Neural crest cell (in vitro differentiated cells): ENCODE measurements around the gene JCAD. TPM values are rescaled to one million over a fixed set of nuclear protein-coding genes. Genes with fewer than 3 reads are reported as not detected.
A peak's percentile ranks its signal among the peaks of the same experiment; 100 is the strongest.
"Not testable (repeated sequence)": the region's sequence is repeated elsewhere in the genome, so short reads cannot be mapped to it uniquely, and the experiment has no call there.

Experiments used
- DNase-seq: peaks from one replicate; pipeline ENCODE4 v3.0.0; 2021; ENCODE audit warnings: low read depth, mixed read lengths, low spot score
- H3K27ac Mint-ChIP-seq: one replicate; pipeline ENCODE4 v1.8.0; 2021; ENCODE audit warnings: mild to moderate bottlenecking, mixed read lengths; ENCODE audit not compliant: unreplicated experiment
- H3K27me3 Mint-ChIP-seq: 2 replicates; pipeline ENCODE4 v1.8.0; 2021; ENCODE audit warnings: low read depth, mild to moderate bottlenecking, mixed read lengths
- H3K36me3 Mint-ChIP-seq: 2 replicates; pipeline ENCODE4 v1.8.0; 2021; ENCODE audit warnings: low read depth, mild to moderate bottlenecking, mixed read lengths
- H3K4me1 Mint-ChIP-seq: 2 replicates; pipeline ENCODE4 v1.8.0; 2021; ENCODE audit warnings: mixed read lengths
- H3K4me3 Mint-ChIP-seq: one replicate; pipeline ENCODE4 v1.8.0; 2021; ENCODE audit warnings: mild to moderate bottlenecking, mixed read lengths
- H3K9me3 Mint-ChIP-seq: 2 replicates; pipeline ENCODE4 v1.8.0; 2021; ENCODE audit warnings: mixed read lengths
- CTCF ChIP-seq: fragments of 200-600 bp; sonication (generic); conservative IDR thresholded peaks from 2 replicates; pipeline ENCODE4 v1.5.0; 2021; ENCODE audit warnings: antibody characterized with exemption, mild to moderate bottlenecking
- total RNA-seq: library from RNA; stranded (reverse); gene quantifications from 2 replicates; pipeline ENCODE4 v1.2.1, GENCODE V29; 2021

JCAD gene
- total RNA-seq, 1 donor from 2014 or later, result 0.61 TPM

DNA sequence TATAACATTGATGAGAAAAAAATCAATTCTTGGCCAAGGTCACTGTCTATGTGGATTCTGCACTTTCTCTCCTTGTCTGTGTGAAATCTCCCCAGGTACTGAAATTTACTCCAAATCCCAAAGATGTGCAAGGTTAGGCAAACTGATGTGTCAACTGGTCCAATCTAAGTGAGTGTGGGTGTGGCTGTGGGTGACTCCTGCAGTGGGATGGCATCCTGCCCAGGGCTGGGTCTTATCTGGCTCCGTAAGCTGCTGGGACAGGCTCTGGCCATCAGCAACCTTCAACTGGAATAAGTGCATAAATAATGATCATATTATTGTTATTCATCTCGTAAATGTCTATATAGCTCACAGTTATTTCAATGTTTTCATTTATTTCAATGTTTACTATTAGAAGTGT lies 79.3 kb downstream of the JCAD start:
- Mint-ChIP-seq H3K27me3 (no peaks in the 10 kb centered on the region), H3K27ac (no peak overlapping the region), H3K36me3 (no peaks in the 10 kb centered on the region), H3K4me3 (no peak overlapping the region), H3K4me1 (no peaks in the 10 kb centered on the region), H3K9me3 (peaks cover 10% of the 10 kb centered on the region)
- no peak for TF ChIP-seq CTCF
- DNase-seq, result no peak

DNA sequence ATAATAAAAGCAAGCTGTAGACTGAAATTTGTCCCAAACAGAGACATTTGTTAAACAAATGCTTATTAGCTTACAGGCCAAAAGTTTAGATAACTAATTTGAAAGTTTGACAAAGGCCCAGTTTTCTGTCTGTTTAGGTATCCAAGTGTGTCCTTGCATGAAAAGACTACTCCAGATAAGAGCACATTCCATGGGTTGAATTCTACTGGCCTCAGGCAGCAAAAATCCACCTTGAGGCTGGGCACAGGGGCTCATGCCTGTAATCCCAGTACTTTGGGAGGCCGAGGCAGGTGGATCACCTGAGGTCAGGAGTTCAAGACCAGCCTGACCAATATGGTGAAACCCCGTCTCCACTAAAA lies 80.0 kb downstream of the JCAD start:
- not testable (repeated sequence) for H3K27me3 Mint-ChIP-seq, H3K4me1 Mint-ChIP-seq, H3K4me3 Mint-ChIP-seq, H3K27ac Mint-ChIP-seq, DNase-seq, H3K36me3 Mint-ChIP-seq
- H3K9me3 Mint-ChIP-seq, result peaks cover 10% of the 10 kb centered on the region

GRCh38 chr10:29977171-29977570 lies 82.2 kb downstream of the JCAD start:
- DNase-seq, result no peak
- TF ChIP-seq CTCF, result no peak
- Mint-ChIP-seq H3K4me1 (no peaks in the 10 kb centered on the region), H3K27me3 (no peaks in the 10 kb centered on the region), H3K4me3 (no peak overlapping the region), H3K27ac (no peak overlapping the region), H3K9me3 (no peaks in the 10 kb centered on the region), H3K36me3 (no peaks in the 10 kb centered on the region)

DNA sequence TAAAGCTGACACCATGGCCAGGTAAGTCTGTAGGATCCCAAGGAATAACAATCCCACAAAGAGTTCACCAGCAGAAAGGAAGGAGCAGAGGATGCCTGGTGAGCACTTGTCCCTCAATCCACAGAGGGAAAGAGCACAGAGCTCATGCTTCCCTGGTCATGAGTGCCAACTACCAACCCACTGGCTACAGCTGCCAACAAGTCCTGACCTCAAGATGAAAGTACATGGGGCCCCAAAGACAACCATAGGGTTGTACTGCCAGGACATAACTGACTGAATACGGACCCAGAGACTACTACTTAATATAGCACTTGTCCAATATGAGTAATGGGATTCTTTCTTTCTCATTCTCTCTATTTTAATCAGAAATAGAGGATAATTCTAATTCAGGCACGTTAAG lies 83.3 kb downstream of the JCAD start:
- no peaks in the 10 kb centered on the region for H3K4me1 Mint-ChIP-seq
- H3K36me3 Mint-ChIP-seq, result no peaks in the 10 kb centered on the region
- H3K27me3 Mint-ChIP-seq, result no peaks in the 10 kb centered on the region
- DNase-seq, result no peak
- H3K9me3 Mint-ChIP-seq, result no peaks in the 10 kb centered on the region
- H3K27ac Mint-ChIP-seq, result no peak overlapping the region
- TF ChIP-seq CTCF, result no peak
- no peak overlapping the region for H3K4me3 Mint-ChIP-seq

- no peaks in the 10 kb centered on the region for H3K36me3 Mint-ChIP-seq
- no peak overlapping the region for H3K4me3 Mint-ChIP-seq
- H3K27me3 Mint-ChIP-seq, result no peaks in the 10 kb centered on the region
- no peaks in the 10 kb centered on the region for H3K4me1 Mint-ChIP-seq
- H3K9me3 Mint-ChIP-seq, result no peaks in the 10 kb centered on the region
- H3K27ac Mint-ChIP-seq, result no peak overlapping the region
- TF ChIP-seq CTCF, result no peak
- no peak for DNase-seq
Measured at GRCh38 chr10:29974773-29975172, 84.6 kb downstream of the JCAD start.

GRCh38 chr10:29973921-29974320 lies 85.5 kb downstream of the JCAD start:
- Mint-ChIP-seq H3K36me3 (no peaks in the 10 kb centered on the region), H3K4me1 (no peaks in the 10 kb centered on the region), H3K27ac (peak overlapping the region; percentile 60), H3K27me3 (no peaks in the 10 kb centered on the region), H3K9me3 (no peaks in the 10 kb centered on the region), H3K4me3 (no peak overlapping the region)
- TF ChIP-seq CTCF, result no peak
- DNase-seq, result no peak
